Measurements from ENCODE around the gene COL6A3.
"Not testable (repeated sequence)": the region's sequence is repeated elsewhere in the genome, so short reads cannot be mapped to it uniquely, and the experiment has no call there.

The COL6A3 gene

DNA sequence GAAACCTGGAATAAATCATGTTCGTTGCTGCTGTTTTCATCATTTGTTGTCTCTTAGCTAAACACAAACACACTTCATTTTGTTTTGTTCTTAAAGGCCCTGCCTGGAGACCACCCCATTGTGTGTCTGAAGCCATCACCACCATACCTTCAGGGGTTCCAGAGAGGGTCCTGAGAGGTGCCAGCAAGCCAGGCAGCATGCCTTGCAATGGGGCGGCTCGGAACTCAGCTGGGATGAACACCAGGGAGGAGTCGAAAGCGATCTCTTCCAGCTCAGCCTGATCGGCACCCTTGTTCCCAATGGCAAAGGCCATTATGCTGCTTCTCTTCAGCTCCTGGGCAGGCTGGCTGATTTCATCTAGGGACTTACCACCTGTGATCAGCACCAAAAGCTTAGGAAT is 33.2 kb downstream of the COL6A3 start:
- no peak for DNase-seq

- DNase-seq, result no peak
Observed at GRCh38 chr2:237379636-237380035, 34.3 kb downstream of the COL6A3 start.

GRCh38 chr2:237378650-237379049 is 35.3 kb downstream of the COL6A3 start:
- no peak for DNase-seq

DNA sequence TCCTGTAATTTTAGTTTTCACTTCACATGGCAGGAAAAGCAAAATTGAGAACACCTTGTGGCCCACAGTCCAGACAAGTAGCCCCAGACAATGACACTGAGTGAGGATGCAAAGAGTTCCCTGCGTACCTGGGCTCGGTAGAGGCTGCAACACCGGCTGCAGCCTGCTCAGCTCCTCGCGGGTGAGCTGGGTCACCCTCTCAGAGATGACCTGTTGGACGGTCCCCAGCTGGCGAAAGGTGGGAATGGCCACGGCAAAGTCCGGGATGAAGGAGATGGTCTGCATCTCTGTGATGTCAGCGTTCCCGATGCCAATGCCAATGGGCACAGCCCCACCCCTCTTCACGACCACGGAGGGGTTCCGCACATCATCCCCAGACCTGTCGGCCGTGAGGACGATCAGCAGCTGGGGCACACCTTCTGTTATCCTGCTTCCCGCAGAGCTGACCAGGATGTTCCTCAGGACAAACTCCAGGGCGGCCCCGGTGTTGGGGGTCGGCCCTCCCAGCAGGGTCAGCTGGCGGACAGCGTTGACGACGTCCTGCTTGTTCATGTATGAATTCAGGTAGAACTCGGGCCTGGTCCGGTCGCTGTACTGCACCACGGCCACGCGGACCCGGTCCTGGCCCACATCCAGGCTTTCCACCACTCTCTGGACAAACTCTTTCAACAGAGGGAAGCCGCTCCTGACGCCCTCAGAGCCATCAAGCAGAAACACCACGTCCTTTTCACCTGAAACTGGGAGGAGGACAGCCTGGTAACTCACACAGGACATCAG is 39.5 kb downstream of the COL6A3 start:
- DNase-seq, result no peak

DNA sequence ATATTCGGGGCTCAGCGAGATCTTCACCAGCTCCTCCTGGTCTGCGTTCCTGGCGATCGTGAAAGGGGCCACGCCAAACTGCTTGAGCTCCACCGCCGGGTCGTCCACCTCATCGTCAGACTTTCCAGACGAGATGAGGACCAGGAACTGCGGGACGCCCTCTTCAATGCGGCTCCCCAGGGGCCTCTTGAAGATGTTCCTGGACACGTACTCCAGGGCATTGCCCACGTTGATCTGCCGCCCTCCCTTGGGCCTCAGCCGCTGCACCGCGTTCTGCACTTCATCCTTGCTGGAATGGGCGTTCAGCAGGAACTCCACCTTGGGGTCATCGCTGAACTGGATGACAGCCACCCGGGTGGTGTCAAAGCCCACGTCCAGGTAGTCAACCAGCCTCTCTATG is 42.1 kb downstream of the COL6A3 start:
- DNase-seq, result no peak

- DNase-seq, result no peak
Observed at GRCh38 chr2:237365671-237366070, 48.3 kb downstream of the COL6A3 start.

- no peak for DNase-seq
Observed at GRCh38 chr2:237364655-237365054, 49.3 kb downstream of the COL6A3 start.

- DNase-seq, result peak; percentile 46
Observed at GRCh38 chr2:237361194-237362004, 52.6 kb downstream of the COL6A3 start.

DNA sequence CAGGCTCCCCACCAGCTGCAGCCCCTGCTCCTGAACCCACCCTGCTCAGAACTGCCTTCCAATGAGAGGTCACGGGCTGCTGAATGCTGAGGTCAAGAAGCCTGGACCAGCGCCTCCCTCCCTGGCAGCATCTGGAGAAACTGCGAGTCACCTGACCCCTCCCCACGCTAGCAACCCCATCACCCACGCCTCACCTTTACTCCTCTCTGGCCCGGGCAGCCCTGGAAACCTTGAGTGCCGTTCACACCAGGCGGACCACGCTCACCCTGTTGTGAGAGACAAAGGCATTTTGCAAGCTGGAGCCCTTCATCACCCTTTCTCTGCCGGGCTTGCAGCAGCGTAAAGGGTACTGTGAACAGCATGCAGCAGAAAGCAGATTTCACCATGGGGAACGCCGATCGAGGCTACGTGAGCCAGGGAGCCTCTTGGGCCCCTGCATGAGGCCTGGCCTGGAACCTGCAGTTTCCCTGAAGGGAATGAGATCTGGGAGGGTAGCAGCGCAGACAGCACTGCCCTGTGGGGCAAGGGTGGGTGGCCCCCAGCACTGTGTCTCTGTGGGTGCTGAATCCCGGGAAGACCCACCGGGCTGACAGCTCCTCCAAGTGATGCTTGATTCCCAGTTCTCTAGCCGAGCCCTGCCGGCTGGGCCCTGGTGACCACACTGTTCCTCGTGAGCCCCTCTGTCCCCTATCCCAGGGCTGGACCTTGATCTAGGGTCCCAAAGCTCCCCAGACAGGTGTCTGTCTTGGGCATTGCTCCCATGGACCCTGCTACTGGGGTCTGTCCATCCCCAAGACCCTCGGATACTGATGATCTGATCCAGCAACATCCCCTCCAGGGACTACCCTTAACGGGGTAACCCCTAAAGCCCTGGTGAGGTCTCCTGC is 53.8 kb downstream of the COL6A3 start:
- DNase-seq, result no peak

- no peak for DNase-seq
Observed at GRCh38 chr2:237359518-237359840, 54.5 kb downstream of the COL6A3 start.

- no peak for DNase-seq
Observed at GRCh38 chr2:237358721-237359517, 55.0 kb downstream of the COL6A3 start.

DNA sequence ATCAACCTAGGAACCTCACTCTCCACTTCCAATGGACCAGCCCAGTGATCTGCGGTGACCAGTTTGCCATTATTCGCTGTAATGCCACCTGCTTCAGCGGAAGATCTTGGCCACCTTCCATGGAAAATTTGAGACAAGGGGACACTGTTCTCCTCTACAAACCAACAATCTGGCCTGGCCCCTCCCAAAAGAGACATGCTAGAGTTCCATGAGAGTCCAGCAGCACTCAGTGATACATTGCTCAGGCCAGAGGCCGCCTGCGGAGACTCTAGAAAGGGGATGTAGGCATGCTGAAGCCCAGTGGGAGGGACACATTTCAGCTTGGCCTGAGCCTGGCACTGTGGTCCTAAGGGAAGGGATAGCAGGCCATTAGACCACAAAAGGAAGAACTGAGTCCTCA is 58.3 kb downstream of the COL6A3 start:
- no peak for DNase-seq

GRCh38 chr2:237354892-237355291 is 59.1 kb downstream of the COL6A3 start:
- peak; percentile 77 for DNase-seq

DNA sequence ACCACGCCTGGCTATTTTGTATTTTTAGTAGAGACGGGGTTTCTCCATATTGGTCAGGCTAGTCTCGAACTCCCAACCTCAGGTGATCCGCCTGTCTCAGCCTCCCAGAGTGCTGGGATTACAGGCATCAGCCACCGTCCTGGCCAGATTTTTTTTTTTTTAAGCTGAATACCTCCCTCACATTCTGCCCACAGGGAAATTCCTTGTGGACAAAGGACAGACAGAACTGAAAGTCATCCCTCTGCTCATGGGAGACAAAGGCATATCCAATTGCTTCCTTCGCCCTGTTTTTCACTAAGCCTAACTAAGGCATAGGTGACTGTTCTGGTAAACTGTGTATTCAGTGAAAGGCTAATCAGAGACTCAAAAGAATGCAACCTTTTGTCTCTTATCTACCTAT is 59.8 kb downstream of the COL6A3 start:
- DNase-seq, result not testable (repeated sequence)

DNA sequence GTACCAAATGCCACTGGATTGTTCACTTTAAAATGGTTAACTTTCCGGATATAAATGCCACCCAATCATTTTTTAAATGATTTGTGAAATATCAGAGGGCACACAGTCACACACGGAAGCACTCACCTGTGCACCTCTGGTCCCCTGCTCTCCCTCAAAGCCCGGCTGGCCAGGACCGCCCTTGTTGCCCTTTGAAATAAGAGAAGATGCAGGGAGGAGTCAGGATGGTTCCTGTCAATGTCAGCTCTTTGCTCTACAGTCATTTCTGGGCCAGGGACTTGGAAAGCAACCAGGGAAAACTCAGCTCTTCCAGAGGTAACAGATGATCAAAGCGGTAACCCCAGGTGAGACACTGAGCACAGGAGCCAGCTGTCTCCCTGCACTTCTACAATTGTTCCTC is 60.7 kb downstream of the COL6A3 start:
- DNase-seq, result no peak

GRCh38 chr2:237352279-237352845 is 61.6 kb downstream of the COL6A3 start:
- peak; percentile 42 for DNase-seq

DNA sequence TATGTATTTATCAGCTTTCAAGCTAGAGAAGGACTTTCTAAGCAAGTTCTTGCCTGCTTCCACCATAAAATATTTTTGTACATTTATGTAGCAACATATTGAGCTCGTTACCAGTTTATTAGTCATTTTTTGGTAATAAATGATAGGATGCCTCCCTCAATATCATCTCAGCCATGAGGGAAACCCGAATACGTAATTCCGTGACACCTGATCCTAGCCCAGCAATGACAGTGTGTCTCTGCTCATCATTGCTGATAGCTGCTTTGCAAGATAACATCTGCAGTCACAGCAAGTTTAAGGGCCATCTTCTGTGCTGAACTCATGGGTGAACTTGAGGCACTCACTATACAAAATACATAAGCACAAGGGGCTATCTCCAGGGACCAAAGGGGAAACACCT is 62.2 kb downstream of the COL6A3 start:
- no peak for DNase-seq

DNA sequence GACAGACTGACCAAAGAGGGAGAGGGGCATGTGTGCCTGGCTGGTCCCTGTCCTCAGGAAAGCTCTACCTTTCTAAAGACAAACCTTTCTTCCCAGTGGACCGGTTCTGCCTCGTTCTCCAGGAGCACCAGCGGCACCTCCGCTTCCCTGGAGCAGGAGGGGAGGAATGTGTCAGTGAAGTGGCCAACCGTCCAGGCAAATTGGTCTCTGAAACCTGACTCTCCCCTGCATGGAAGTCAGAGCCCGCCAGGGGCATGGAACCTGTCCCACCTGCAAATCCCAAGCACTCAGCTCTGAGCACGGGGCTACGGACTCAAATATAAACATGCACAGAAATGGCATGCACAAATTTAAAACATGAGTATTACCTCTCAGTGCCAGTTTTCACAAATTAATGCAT is 62.9 kb downstream of the COL6A3 start:
- no peak for DNase-seq

DNA sequence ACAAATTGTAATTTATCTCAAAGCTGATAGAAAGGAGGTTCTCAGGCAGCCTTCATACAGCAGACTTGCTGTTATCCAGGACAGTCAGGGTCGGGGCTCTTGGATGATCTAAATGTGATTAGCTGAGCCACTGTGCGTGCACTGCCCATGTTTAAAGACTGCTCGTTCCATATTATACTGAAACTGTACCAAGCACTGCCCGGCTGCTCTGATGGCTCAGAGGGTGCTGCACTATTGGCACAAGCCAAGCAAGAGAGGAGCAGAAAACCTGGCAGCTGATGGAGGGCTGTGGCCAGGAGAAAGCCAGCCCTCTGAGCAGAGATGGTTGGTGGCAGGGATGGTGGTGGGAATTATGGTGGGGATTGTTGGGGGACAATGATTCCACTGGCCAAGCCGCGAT is 63.4 kb downstream of the COL6A3 start:
- no peak for DNase-seq

GRCh38 chr2:237350070-237350469 is 63.9 kb downstream of the COL6A3 start:
- DNase-seq, result no peak

DNA sequence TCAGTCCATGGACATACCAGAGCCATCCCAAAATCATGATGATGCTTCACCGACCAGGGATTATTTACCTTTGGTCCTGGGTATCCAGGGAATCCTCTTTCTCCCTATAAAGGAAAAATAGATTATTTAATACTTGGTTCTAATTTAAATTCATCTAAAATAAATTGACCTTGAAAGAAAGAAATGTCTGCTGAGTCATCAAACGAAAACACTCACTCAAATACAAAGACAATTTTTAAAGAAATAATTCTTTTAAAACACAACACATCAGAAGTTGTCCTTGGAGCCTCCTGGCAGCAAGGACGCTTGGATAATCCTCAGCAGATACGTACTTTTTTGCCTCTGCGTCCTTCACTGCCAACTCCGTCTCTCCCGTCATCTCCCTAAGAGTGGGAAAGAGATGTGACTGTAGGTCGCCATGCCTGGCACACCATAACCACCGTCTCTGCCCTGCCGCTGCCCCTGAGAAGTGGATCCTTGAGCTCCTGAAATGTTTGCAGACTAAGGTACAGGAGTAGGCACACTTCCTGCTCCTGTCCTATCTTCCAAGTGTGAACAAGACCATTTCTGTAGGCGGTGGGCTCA is 65.6 kb downstream of the COL6A3 start:
- DNase-seq, result no peak

All from fibroblast of upper back skin (primary cell).